Sigmoid colon (tissue), 4 donors: ENCODE measurements around the gene ALB.

ENCODE experiments used
- POLR2AphosphoS5 ChIP-seq, 4 donors: sonication (generic); formaldehyde crosslinking; IDR thresholded peaks; one replicate each; pipeline ENCODE4 v1.6.1; 2017; ENCODE audit warnings: antibody characterized with exemption in 4 of 4
- TF ChIP-seq, protein P1 (sequence below), 4 experiments: fragments of 450-650 bp in 3 of 4; fragments of 200-600 bp in 1 of 4; IDR thresholded peaks; one replicate each; pipeline ENCODE4 v1.5.1; 2016 to 2019; ENCODE audit warnings: antibody characterized with exemption in 4 of 4, mild to moderate bottlenecking in 3 of 4, moderate library complexity in 2 of 4

DNA sequence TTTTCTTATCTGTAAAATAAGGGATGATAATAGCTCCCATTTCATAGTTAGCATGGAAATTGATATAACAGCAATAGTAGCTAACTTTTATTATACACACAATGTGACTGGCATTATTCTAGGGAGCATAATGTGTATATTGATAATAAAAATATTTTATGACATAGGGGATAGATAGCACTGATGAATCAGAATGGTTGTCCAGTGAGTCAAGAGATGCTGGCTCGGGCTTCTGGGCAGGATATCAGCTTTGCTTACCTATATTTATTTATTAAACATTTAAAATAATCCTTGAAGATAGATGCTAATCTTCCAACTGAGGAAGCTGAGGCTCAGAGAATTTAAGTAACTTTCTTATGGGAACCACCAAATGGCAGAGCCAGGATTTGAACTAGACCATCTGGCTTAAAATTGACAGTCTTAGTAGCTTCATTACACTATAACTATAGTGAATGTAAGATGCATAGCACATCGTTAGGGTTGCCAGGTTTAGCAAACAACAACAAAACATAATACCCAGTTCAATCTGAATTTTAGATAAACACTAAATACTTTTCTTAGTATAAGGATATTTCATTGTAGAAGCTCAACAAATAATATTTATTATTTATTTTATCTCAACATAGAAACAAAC lies 34.6 kb downstream of the ALB start:
- TF ChIP-seq, protein P1, sequence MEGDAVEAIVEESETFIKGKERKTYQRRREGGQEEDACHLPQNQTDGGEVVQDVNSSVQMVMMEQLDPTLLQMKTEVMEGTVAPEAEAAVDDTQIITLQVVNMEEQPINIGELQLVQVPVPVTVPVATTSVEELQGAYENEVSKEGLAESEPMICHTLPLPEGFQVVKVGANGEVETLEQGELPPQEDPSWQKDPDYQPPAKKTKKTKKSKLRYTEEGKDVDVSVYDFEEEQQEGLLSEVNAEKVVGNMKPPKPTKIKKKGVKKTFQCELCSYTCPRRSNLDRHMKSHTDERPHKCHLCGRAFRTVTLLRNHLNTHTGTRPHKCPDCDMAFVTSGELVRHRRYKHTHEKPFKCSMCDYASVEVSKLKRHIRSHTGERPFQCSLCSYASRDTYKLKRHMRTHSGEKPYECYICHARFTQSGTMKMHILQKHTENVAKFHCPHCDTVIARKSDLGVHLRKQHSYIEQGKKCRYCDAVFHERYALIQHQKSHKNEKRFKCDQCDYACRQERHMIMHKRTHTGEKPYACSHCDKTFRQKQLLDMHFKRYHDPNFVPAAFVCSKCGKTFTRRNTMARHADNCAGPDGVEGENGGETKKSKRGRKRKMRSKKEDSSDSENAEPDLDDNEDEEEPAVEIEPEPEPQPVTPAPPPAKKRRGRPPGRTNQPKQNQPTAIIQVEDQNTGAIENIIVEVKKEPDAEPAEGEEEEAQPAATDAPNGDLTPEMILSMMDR (IDR thresholded peaks at IDR 0.05): no peak
- TF ChIP-seq POLR2AphosphoS5 (IDR thresholded peaks at IDR 0.05): no peak
